ENCODE results near the gene MYL3.

The MYL3 gene

GRCh38 chr3:46831841-46832240 is 31.4 kb downstream of the MYL3 start:
- Histone ChIP-seq H4K20me1 (ENCODE audit: control insufficient read depth, insufficient read depth, low read depth, low read length) (no peaks in the 10 kb centered on the region), H3K36me3 (ENCODE audit: control insufficient read depth, low read length) (no peaks in the 10 kb centered on the region), H3K4me3 (ENCODE audit: low read length) (no peak overlapping the region), H3K27ac (ENCODE audit: low read depth, low read length) (no peak overlapping the region), H3K9me3 (ENCODE audit: control insufficient read depth, insufficient read depth, low read length) (no peaks in the 10 kb centered on the region), H3K9me2 (replicated peaks; ENCODE audit: control insufficient read depth, low read length) (no peaks in the 10 kb centered on the region), H3K4me2 (ENCODE audit: low read length) (no peak overlapping the region), H3K27me3 (ENCODE audit: control insufficient read depth, low read length) (no peaks in the 10 kb centered on the region), H3K79me2 (ENCODE audit: control insufficient read depth, low read length) (no peaks in the 10 kb centered on the region), H3F3A (ENCODE audit: control insufficient read depth, insufficient read depth) (no peaks in the 10 kb centered on the region), H3K4me1 (ENCODE audit: control insufficient read depth, low read length) (no peaks in the 10 kb centered on the region)
- TF ChIP-seq CTCF (IDR thresholded peaks at IDR 0.05; ENCODE audit: low read depth, low read length, poor library complexity, severe bottlenecking): no peak
- no peak for TF ChIP-seq EZH2phosphoT487 (IDR thresholded peaks at IDR 0.05; ENCODE audit: borderline replicate concordance, low read length)

GRCh38 chr3:46831316-46831715 is 31.9 kb downstream of the MYL3 start:
- Histone ChIP-seq H3K79me2 (ENCODE audit: control insufficient read depth, low read length) (no peaks in the 10 kb centered on the region), H3K4me1 (ENCODE audit: control insufficient read depth, low read length) (no peaks in the 10 kb centered on the region), H3K9me3 (ENCODE audit: control insufficient read depth, insufficient read depth, low read length) (no peaks in the 10 kb centered on the region), H3F3A (ENCODE audit: control insufficient read depth, insufficient read depth) (no peaks in the 10 kb centered on the region), H3K9me2 (replicated peaks; ENCODE audit: control insufficient read depth, low read length) (no peaks in the 10 kb centered on the region), H3K27me3 (ENCODE audit: control insufficient read depth, low read length) (no peaks in the 10 kb centered on the region), H4K20me1 (ENCODE audit: control insufficient read depth, insufficient read depth, low read depth, low read length) (no peaks in the 10 kb centered on the region), H3K36me3 (ENCODE audit: control insufficient read depth, low read length) (no peaks in the 10 kb centered on the region), H3K4me2 (ENCODE audit: low read length) (no peak overlapping the region), H3K4me3 (ENCODE audit: low read length) (no peak overlapping the region), H3K27ac (ENCODE audit: low read depth, low read length) (no peak overlapping the region)
- TF ChIP-seq EZH2phosphoT487 (IDR thresholded peaks at IDR 0.05; ENCODE audit: borderline replicate concordance, low read length): no peak
- no peak for TF ChIP-seq CTCF (IDR thresholded peaks at IDR 0.05; ENCODE audit: low read depth, low read length, poor library complexity, severe bottlenecking)

- no peak overlapping the region for H3K4me3 ChIP-seq (ENCODE audit: low read length)
- no peaks in the 10 kb centered on the region for H3K4me1 ChIP-seq (ENCODE audit: control insufficient read depth, low read length)
- H3K27ac ChIP-seq (ENCODE audit: low read depth, low read length): no peak overlapping the region
- H3K9me3 ChIP-seq (ENCODE audit: control insufficient read depth, insufficient read depth, low read length): no peaks in the 10 kb centered on the region
- no peaks in the 10 kb centered on the region for H4K20me1 ChIP-seq (ENCODE audit: control insufficient read depth, insufficient read depth, low read depth, low read length)
- H3K4me2 ChIP-seq (ENCODE audit: low read length): no peak overlapping the region
- no peaks in the 10 kb centered on the region for H3K36me3 ChIP-seq (ENCODE audit: control insufficient read depth, low read length)
- no peaks in the 10 kb centered on the region for H3K27me3 ChIP-seq (ENCODE audit: control insufficient read depth, low read length)
- H3K79me2 ChIP-seq (ENCODE audit: control insufficient read depth, low read length): no peaks in the 10 kb centered on the region
- no peaks in the 10 kb centered on the region for H3K9me2 ChIP-seq (replicated peaks; ENCODE audit: control insufficient read depth, low read length)
- no peaks in the 10 kb centered on the region for H3F3A ChIP-seq (ENCODE audit: control insufficient read depth, insufficient read depth)
- TF ChIP-seq EZH2phosphoT487 (IDR thresholded peaks at IDR 0.05; ENCODE audit: borderline replicate concordance, low read length): no peak
- TF ChIP-seq CTCF (IDR thresholded peaks at IDR 0.05; ENCODE audit: low read depth, low read length, poor library complexity, severe bottlenecking): no peak
These were observed 32.4 kb downstream of the MYL3 start for GRCh38 chr3:46830801-46831200.

All from DOHH2 (cell line).